GM18517 (cell line): ENCODE results near the gene IMMP2L.

Experiments
- ATAC-seq: cut with Tn5 transposase; IDR thresholded peaks from one replicate; pipeline ENCODE4 v1.9.1; 2021; ENCODE audit warnings: mild to moderate bottlenecking, moderate library complexity; ENCODE audit not compliant: unreplicated experiment

Gene IMMP2L

DNA sequence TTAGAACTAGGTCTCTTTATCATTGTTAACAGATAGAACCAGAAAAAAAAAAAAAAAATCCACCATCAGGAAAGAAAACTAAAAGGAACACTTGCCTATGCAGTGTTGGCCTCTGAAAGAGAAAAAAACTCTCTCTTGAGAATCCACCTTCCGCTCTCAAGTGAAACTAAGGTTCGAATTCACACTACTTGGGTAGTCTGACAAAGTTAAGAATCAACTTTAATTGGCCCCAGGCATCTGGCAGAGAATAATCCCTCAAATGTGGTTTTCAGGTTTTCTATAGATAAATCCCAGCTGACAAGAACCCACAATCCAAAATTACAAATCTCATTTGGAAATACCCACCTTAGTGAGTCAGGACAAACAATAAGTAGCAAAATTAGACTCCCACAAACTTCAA is 671.1 kb downstream of the IMMP2L start:
- no peak for ATAC-seq

DNA sequence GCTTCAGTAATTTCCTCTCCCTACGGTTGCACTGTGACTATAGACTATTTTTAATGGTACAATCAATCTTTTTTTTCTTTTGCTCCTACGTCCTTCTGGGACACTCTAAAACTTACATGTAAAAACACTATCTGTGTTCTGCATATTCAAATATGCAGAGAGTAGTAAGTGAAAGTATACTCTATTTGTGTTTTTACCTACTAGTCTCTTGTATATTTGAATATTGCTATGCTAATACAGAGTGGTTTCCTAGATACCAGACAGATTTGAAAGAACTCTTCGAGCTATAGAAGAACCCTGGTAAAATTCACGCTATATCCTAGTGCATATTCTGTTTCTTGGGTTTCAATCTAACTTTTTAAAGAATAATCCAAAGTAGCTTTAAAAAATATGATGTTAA is 672.2 kb downstream of the IMMP2L start:
- no peak for ATAC-seq

DNA sequence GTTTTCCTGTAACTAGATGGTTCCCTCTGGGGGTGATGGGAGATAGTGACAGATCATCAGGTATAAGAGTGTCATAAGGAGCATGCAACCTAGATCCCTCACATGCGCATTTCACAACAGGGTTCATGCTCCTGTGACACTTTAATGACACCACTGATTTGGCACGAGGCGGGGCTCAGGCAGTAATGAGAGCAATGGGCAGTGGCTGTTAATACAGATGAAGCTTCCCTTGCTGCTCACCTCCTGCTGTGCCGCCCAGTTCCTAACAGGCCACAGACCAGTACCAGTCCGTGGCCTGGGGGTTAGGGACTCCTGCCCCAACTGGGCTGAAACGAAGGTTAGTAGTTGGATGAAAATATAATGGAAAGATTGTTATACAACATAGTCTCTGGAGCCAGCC is 673.0 kb downstream of the IMMP2L start:
- ATAC-seq: no peak

DNA sequence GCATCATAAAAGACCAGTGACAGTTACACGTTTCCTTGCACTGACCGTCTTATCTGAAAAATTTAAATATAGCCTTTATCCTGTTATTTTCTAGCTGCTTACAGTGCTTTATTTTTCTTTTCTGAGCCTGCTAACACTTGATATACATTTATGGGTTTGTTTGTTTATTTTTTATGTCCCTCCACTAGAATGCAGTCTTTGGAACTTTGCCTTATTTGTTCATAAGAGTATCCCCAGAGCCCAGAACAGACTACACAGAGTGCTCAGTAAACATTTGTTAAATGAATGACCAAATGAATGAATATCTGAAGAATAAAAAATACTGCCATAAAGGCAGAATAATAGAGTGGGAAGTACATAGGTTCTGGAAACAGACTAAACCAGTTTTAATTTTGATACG is 673.7 kb downstream of the IMMP2L start:
- no peak for ATAC-seq

DNA sequence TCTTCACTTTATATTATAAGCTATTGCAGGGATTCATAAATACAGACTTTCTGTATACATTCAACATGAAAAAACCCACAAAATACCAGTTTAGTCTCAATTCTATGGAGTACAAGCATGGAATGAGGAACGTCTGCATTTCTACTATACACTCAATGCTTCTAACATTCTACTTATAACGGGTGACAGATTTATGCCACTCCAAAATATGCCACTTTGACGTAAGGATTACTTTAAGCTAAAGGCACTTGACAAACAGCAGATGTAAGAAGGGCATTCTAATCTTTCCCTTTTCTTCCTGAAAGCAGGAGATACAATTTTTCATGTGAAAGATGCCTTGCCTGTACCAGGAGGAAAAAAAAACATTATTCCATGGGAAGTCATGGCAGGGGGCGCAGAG is 676.8 kb downstream of the IMMP2L start:
- ATAC-seq: no peak

DNA sequence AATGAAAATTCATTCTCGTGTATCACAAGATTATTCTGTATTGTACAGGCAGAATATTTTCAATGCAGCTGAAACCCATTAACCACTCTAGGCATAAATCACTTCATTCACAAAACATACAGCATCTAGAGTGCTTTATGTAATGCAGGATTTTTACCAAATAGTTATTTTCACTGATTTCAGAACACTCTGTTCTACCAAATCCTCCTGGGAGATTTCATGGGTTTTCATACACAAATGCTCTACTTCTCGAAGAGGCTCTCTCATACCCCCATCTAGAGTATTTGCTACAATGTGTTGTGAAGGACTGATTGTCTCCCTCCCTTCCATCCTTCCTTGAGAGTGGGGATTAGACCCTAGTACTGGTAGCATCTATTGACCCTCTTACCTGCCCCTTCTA is 680.6 kb downstream of the IMMP2L start:
- no peak for ATAC-seq

DNA sequence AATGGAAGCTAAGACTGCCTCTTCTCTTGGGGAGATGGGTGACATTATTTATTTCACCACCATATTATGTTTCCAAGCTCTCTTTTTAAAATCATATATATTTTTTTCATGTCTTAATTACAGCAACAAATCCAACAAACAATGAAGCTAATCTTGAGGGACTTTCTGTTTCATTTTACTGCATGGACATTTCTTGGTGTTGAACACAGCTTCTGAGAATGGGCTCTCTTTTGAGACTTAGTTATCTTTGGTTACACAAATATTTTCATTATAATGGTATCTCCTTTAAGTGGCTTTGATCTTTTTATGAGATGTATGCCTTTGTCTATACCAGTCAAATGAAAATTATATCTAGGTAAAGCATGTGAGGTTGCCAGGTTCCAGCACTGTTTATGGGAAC is 681.3 kb downstream of the IMMP2L start:
- ATAC-seq: no peak

DNA sequence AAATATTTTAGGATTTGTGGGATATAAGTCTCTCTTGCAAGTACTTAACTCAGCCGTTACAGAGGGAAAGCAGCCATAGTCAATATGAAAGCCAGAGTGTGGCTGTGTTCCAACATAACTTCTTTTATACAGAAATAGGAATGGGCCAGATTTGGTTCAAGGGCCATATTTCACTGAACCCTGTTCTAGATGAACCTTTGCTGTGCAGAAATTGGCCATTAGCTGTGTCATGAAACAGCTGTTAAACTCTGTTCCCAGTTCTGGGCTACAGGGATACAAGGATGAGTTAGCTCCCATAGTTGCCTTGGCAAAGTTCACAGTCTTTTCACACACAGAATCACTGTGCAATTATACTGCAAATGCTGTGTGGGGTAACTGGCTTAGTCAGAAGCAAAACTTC is 685.3 kb downstream of the IMMP2L start:
- ATAC-seq: no peak

DNA sequence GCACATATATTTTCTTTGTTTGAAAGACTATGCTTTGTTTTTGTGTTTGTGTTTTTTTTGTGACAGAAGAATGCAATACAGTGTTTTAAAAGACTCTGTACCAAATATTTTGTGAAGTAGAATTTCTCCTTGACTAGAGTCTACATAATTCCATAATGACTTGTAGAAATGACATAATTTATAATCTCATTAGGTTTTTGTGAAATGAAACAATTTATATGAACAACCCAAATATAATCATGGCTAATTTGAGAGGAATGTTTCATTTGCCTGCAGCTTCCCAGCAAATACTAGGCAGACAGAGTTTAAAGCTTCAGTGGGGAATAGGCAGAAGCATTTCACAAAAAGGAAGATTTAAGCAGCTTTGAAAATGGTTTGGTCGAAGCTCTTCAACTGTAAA is 686.9 kb downstream of the IMMP2L start:
- no peak for ATAC-seq

DNA sequence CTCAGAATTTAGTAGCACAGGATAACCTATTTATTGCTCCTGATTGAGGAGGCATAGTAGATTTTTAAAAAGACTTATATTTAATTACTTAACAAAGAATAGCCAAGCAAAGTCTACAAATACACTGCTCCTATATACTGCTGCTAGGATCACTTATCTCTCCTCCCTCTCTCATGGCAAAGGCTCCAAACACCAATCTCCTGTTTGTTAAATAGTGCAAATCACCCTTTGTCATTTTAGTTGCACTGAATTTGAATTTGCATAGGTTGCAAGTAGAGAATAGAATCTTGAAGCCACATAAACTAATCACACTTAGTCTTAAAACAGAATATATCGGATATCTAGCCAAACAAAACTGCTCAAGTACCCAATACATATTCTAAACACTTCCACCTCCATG is 690.4 kb downstream of the IMMP2L start:
- no peak for ATAC-seq

DNA sequence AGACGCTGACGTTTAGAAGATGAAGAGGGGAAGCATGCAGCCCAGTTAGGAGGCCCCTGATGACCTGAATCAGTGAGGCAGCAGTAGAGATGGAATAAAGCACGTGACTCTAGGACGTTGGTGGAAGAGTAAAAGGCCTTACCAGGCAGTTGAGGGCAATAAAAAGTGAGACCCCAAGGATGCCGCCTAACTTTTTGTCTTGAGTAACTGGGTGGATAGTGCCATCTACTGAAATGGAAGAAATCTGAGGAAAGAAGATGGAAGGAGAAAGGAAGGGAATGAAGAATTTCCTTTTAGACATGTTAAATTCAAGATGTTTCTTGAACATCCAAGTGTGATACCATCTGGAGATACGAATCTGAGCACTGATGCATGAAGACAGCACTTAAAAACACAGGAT is 691.4 kb downstream of the IMMP2L start:
- no peak for ATAC-seq

DNA sequence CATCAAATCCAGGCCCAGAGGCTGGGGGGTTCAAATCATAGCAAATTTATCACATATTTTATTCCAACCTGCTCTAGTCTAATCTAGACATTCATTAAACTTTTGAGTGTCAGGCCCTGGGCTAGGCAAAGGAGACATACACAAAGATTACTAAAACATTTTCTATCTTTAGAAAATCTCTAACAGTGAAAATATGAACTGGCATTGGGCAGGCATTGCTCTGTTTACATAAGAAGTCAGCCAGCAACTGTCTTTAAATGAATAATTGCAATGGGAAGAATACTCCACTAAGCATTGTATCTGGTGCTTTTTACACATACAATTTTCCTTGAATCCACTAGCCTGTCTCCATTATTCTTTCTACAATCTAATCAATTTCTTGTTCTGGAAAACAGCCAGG is 693.8 kb downstream of the IMMP2L start:
- no peak for ATAC-seq

DNA sequence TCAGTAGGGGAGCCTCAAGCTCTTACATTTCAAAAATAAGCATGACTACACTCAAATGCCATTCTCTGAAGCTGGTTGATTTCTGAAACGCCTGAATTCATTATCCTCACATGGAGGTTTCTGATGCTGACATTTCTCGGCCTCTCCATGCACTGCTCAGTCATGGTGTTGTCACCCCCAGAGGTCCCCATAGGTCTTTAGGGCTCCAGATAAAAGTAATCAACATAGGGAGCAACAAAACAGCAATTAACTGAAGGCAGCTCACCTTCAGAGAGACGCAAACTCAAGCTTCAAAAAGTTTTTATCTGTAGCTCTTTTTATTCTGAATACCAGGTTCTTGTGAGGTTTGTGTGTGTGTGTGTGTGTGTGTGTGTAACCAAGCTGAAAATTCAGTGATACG is 694.5 kb downstream of the IMMP2L start:
- no peak for ATAC-seq

DNA sequence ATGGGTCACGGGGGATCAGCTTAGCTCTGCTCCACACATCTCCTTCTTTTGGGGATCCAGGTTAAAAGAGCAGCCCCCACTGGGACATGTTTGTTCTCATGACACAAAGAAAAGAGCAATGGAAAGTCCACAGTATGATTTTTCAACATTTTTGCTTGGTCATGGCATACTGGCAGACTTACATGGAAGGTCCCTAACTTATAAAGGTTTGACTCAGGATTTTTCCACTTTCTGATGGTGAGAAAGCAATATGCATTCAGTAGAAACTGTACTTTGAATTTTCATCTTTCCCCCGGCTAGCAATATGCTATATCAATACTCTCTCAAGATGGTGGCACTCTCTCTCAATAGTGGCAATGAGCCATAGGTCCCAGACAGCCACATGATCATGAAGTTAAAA is 699.0 kb downstream of the IMMP2L start:
- no peak for ATAC-seq

DNA sequence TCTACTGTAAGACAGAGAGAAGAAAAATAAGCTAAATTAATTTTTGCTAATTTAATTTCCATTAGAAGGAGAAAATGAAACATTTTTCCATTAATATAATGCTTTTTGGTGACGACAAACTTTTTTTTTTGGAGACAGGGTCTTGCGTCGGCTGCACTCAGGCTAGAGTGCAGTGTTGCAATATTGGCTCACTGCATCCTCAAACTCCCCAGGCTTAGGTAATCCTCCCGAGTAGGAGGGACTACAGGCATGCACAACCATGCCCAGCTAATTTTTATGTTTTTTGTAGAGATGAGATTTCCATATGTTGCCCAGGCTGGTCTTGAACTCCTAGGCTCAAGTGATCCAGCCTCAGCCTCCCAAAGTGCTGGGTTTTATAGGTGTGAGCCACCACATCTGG is 701.1 kb downstream of the IMMP2L start:
- ATAC-seq: no peak

DNA sequence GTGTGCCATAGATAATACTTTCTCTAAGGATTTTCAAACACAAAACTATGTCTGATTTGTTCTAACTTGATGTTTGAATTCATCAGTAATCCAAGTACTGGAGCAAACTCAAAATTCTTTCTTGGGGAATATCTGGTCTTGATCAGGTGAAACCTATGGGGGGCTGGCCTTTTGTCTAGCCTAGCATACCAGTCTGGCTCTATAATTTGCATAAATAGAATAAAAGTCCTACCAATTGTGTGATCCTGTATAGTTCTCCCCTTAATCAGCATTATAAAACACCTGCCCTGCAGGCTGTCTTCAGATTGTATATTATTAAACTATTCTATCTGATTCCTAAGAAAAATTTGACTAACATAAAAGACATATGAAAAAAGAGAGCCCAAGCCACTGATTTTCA is 705.2 kb downstream of the IMMP2L start:
- ATAC-seq: no peak

DNA sequence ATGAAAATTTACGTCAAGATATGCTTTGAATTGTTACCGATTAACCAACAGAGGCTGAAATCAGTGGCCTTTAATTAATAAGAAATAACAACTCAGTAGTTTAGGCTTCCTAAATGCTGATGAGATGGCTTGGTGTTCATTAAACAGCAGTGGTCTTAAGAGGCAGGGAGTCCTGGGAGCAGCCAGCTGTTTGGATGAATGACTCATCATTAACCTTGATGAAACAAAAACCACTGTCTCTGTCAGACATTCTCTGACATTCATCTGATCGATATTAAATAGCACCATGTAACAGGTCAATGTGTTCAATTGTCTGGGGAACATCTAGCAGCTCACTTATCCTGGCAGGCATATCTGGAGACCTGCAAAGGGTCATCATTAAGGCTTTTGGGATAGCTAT is 705.6 kb downstream of the IMMP2L start:
- no peak for ATAC-seq

DNA sequence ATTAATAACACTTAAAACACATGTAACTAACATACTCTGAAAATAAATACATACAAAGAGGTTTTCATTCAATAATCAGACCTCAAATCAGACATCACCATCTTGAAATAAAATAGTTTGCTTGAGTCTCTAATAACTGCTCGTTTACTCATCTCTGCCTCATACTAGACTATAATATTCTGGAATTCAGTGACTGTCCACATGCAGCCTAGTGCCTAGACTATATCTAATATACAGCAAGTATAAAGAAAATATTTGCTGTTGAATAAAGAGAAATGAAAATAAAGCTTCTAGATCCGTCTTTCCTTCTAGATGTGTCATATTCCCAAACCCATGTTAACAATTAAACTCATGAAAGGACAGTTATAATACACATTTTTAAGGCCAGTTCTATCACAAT is 707.6 kb downstream of the IMMP2L start:
- ATAC-seq: no peak

DNA sequence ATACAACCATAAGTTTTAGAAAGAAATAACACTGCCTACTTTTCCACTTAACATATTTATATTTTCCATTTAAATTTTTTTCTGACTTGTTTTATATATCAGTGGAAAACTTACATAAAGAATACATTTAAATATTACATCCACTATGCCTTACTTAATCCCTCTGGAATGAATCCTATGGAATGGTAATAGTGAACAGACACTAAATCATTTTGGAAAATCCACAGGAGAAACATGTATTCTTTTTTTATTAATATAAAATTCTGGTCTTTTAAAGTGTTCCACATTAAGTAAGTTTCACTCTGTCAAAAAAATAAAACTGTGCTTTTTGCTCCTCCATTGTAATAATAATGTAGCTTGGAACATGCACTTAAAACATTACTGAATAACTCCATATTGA is 708.1 kb downstream of the IMMP2L start:
- ATAC-seq: no peak

DNA sequence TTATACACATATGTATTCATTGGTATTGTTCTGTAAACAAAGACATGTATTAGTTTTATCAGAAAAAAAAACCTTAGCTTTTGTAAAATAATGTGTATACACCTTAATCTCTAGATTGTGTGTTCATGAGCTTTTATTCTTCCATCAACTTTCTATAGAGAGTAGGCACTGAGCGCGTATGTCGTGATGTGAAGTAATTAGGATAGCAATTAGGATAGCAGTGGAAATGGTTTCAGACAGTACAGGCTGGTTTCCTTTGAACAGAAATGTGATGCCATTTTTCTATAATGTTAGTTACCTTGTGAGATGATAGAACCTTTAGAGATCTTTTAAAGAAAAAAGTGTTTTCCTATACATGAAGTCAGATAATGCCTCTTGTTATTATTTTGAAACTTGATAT is 709.0 kb downstream of the IMMP2L start:
- ATAC-seq: no peak

DNA sequence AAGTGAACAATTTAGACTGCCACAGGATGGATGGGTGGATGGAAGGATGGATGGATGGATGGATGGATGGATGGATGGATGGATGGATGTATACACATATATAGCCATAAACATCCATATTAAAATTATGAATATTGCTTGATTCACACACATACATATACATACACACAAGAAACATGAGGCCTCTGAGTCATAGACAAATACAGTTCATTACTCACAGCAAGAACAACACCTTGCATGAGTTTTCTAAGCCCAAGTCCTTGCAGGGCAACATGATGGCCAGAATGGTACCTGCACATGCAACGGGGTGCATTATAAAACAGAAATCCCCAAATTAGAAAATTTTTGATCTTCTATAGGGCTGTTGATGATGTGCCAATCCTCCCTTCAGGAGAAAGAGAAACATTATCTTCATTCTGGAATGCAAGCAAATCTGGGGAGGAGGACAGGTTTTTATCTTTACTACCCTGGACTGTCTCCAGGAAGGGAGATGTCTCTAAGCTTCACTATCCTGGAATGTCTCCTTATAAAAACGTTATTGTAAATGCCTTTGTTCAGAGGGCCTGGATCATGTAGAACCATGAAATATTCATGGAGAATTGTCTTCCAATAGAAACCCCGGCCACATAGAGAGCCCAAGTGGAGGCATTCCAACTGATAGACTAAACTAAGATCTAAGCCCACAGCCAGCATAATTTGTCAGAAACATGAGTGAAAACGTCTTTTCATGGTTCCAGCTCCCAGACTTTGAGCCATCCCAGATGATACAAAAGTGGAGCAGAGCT is 709.9 kb downstream of the IMMP2L start:
- no peak for ATAC-seq

DNA sequence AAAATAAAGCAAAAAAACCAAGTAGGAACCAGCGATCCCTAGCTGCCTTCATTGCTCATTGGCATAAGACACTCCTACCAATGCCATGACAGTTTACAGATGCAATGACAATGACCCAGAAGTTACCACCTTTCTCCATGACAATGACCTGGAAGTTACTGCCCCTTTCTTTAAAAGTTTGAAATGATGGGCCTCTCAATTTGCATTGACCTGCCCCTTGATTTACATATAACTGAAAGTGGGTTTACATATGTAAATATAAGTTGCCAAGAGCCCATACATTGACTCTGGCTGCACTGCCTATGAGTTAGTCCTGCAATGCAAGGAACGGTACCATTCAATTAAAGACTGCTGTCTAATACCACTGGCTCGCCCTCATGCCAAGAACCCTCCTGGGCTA is 712.1 kb downstream of the IMMP2L start:
- no peak for ATAC-seq

DNA sequence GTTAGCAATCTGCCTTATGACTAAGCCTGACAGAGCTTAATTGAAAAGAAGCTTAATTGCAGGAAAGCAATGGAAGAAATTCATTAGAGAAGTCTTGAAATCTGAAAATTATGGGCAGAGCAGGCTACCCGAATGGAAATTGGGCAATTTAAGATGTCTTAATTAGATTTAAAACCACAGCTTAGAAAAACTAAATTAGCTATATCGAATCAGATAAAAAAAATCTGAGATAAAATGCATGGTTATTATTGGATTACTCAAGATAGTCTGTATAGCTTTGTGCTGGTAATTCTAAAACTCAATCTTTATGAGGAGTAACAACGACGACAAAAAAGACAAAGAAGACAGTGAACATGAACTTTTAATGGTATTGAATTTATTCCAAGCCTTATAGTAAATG is 719.5 kb downstream of the IMMP2L start:
- no peak for ATAC-seq
